Measurements from ENCODE around the gene PSMD5. TPM values are rescaled to one million over a fixed set of nuclear protein-coding genes. Genes with fewer than 3 reads are reported as not detected.

The PSMD5 gene
- total and polyA plus RNA-seq, 3 donors from 2014 or later: 26.4 to 45.0 (median 39.0) TPM

DNA sequence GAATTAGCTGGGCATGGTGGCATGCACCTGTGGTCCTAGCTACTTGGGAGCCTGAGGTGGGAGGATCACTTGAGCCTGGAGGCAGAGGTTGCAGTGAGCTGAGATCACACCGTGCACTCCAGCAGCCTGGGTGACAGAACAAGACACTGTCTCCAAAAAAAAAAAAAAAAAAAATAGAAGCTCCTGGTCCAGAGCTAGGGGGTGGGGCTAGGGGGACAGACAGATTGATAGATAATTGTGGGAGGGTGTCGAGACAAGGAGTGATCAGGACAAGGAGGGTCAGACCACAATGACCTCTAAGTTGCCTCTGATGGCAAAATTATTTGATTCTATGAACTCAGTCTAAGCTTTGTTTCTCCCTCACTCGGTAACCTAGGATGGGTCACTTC lies 40.9 kb upstream of the PSMD5 start:
- DNase-seq: no peak
- Histone ChIP-seq H3K4me1 (peaks cover 10% of the 10 kb centered on the region), H3K36me3 (ENCODE audit: low read depth, missing control alignments) (no peaks in the 10 kb centered on the region), H3K27ac (no peak overlapping the region), H3K9me3 (no peaks in the 10 kb centered on the region), H3K4me3 (no peak overlapping the region), H3K27me3 (no peaks in the 10 kb centered on the region)
- no peak for TF ChIP-seq POLR2A (IDR thresholded peaks at IDR 0.05)
- TF ChIP-seq, protein P1, sequence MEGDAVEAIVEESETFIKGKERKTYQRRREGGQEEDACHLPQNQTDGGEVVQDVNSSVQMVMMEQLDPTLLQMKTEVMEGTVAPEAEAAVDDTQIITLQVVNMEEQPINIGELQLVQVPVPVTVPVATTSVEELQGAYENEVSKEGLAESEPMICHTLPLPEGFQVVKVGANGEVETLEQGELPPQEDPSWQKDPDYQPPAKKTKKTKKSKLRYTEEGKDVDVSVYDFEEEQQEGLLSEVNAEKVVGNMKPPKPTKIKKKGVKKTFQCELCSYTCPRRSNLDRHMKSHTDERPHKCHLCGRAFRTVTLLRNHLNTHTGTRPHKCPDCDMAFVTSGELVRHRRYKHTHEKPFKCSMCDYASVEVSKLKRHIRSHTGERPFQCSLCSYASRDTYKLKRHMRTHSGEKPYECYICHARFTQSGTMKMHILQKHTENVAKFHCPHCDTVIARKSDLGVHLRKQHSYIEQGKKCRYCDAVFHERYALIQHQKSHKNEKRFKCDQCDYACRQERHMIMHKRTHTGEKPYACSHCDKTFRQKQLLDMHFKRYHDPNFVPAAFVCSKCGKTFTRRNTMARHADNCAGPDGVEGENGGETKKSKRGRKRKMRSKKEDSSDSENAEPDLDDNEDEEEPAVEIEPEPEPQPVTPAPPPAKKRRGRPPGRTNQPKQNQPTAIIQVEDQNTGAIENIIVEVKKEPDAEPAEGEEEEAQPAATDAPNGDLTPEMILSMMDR (IDR thresholded peaks at IDR 0.05): no peak
- intact Hi-C loops (cut with DNase I; ENCODE audit: low total_unique reads): no loop called here
- 74 to 84% methylated on average over 3 of the region's 3 CpGs for WGBS, 2 donors

DNA sequence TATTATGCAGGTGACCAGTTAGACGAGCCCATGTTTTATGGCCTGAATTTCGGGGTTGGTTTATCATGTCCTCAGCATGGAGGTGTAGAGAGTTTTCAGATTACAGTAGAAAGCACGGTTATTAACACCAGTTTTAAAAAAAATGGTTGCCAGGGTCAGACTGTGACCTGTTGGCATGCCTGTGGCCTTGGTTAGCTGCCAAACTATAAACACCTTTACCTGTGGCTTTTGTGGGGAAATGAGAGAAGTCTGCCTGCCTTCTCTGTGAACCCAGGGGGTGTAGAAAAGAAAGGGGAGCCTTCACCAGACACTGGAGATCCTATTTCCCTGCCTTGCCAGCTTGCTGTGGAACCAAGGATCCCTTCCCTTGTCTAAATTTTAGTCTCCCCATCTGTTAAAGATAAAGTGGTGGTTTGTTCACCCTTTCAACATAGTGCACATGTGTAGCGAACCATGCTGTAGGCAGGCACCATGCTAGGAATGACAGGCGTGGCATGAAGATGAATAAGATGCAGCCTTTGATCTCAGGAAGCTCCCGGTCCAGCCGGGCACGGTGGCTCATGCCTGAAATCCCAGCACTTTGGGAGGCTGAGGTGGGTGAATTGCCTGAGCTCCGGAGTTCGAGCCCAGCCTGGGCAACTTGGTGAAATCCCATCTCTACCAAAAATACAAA lies 40.3 kb upstream of the PSMD5 start:
- no peak overlapping the region for H3K27ac ChIP-seq
- DNase-seq: no peak
- 86 to 90% methylated on average over 10 of the region's 10 CpGs for WGBS, 2 donors
- no peaks in the 10 kb centered on the region for H3K9me3 ChIP-seq
- peaks cover 12% of the 10 kb centered on the region for H3K4me1 ChIP-seq
- no peak overlapping the region for H3K4me3 ChIP-seq
- intact Hi-C loops (cut with DNase I; ENCODE audit: low total_unique reads): no loop called here
- H3K27me3 ChIP-seq: no peaks in the 10 kb centered on the region
- no peaks in the 10 kb centered on the region for H3K36me3 ChIP-seq (ENCODE audit: low read depth, missing control alignments)
- TF ChIP-seq POLR2A (IDR thresholded peaks at IDR 0.05): no peak
- TF ChIP-seq, protein P1 (IDR thresholded peaks at IDR 0.05): no peak

DNA sequence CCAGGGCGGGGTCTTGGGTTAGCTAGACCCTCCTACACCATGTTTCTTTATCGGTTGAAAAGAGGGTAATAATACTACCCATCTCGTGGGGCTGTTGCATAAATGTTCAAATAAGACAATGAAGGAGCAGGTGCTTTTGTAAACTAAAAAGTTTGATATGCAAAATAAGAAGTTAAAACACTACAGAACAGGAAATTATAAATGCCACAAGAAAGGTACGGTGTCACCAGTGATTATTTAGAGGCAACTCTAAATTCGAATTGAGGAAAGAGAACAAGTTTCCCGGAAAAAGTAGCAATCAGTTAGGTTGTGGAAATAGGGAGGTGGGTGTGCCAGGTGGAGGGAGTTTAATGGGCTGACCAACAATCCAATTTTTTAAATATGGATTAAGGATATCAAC lies 36.7 kb upstream of the PSMD5 start:
- no peaks in the 10 kb centered on the region for H3K9me3 ChIP-seq
- H3K27ac ChIP-seq: no peak overlapping the region
- intact Hi-C loops (cut with DNase I; ENCODE audit: low total_unique reads): loop anchor here (5.0 kb wide), 1 partner anchor 48 kb away; the partner anchor contains the start of gene TRAF1
- H3K36me3 ChIP-seq (ENCODE audit: low read depth, missing control alignments): no peaks in the 10 kb centered on the region
- no peaks in the 10 kb centered on the region for H3K27me3 ChIP-seq
- H3K4me1 ChIP-seq: peaks cover 4% of the 10 kb centered on the region
- no peak for TF ChIP-seq POLR2A (IDR thresholded peaks at IDR 0.05)
- TF ChIP-seq, protein P1 (IDR thresholded peaks at IDR 0.05): no peak
- DNase-seq: no peak
- H3K4me3 ChIP-seq: no peak overlapping the region
- WGBS, 2 donors: 71 to 81% methylated on average over 6 of the region's 6 CpGs

DNA sequence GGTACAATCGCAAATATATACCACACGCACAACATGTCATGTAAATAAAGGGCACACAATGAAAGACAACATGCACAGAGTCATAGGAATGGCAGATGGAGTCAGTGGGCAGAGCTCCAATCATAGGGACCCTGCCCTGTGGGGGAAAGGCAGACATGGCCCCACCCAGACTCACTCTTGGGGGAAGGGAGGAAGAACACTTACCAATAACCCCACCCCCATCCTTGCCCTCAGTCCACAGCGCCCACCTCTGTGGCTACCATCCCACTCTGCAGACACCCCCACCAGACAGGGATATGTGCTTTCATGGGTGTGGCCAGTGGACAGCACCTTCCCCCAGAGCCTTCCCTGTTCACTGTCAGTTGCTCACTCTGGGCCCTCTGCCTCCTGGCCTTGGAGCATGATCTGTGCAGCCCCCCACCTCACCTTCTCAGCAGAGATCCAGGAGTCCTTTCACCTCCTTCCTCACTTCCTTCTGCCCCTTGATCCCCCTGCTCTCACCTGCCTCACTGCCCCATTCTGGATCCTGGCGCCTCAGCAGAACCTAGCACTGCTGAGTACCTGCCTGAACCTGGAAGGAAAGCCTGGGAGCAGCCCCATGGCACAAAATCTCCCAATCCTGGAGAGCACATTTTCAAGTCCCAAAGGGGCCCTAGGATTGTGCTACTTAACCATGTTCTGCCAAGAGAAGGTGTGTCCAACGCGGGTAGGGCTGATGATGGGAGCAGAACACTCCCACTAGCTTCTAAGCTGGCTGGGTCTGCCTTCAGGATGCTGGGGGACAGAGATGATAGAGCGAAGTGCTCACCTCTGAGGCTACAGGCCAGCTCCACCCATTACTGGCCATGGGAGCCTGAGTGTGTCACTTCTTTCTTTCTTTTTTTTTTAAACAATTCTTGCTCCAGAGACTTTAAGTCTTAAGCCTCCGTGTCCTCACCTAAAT lies 35.7 kb upstream of the PSMD5 start:
- WGBS, 2 donors: 58 to 71% methylated on average over 8 of the region's 8 CpGs
- TF ChIP-seq, protein P1 (IDR thresholded peaks at IDR 0.05): no peak
- no peak for TF ChIP-seq POLR2A (IDR thresholded peaks at IDR 0.05)
- Histone ChIP-seq H3K9me3 (no peaks in the 10 kb centered on the region), H3K36me3 (ENCODE audit: low read depth, missing control alignments) (no peaks in the 10 kb centered on the region), H3K4me1 (peaks cover 4% of the 10 kb centered on the region), H3K27me3 (no peaks in the 10 kb centered on the region), H3K4me3 (peak overlapping the region in 1 of 2 donors; percentile 57), H3K27ac (no peak overlapping the region)
- no peak for DNase-seq
- intact Hi-C loops (cut with DNase I; ENCODE audit: low total_unique reads): loop anchor here (5.0 kb wide), 1 partner anchor 49 kb away; the partner anchor contains the start of gene TRAF1

Measured in testis (tissue), 3 donors.